K562 (cell line): Measurements from ENCODE around the gene SELENOM. TPM values are rescaled to one million over a fixed set of nuclear protein-coding genes. Genes with fewer than 3 reads are reported as not detected.
A peak's percentile ranks its signal among the peaks of the same experiment; 100 is the strongest.

Experiments used
- ATF7 ChIP-seq: fragments of 450-650 bp; IDR thresholded peaks from 2 replicates; pipeline ENCODE4 v1.7.1; 2014; ENCODE audit warnings: mild to moderate bottlenecking, moderate library complexity
- CBFA2T2 ChIP-seq: fragments of 450-650 bp; conservative IDR thresholded peaks from 2 replicates; pipeline ENCODE4 v1.6.1; 2017; ENCODE audit warnings: mild to moderate bottlenecking
- CCNT2 ChIP-seq: IDR thresholded peaks from 2 replicates; pipeline ENCODE4 v1.6.1; 2011; ENCODE audit warnings: borderline replicate concordance, low read depth, mild to moderate bottlenecking, moderate library complexity, mixed read lengths, low read length; ENCODE audit not compliant: insufficient read length; ENCODE audit errors: extremely low read depth
- CXXC5 ChIP-seq: fragments of 250-450 bp; sonication (Bioruptor Pico); IDR thresholded peaks from 2 replicates; pipeline ENCODE4 v1.8.0; 2022; ENCODE audit warnings: inconsistent platforms, mild to moderate bottlenecking, moderate library complexity
- EGR1 ChIP-seq: fragments of 450-650 bp; conservative IDR thresholded peaks from 2 replicates; pipeline ENCODE4 v1.6.1; 2017; ENCODE audit warnings: mild to moderate bottlenecking
- ERF ChIP-seq: fragments of 450-650 bp; formaldehyde crosslinking; IDR thresholded peaks from 2 replicates; pipeline ENCODE4 v1.4.0; 2020; ENCODE audit warnings: mild to moderate bottlenecking, mixed read lengths
- HMGN3 ChIP-seq: IDR thresholded peaks from 2 replicates; pipeline ENCODE4 v1.6.1; 2011; ENCODE audit warnings: borderline replicate concordance, low read depth, mild to moderate bottlenecking, mixed read lengths, low read length; ENCODE audit not compliant: insufficient read length; ENCODE audit errors: extremely low read depth
- ILK ChIP-seq: fragments of 450-650 bp; IDR thresholded peaks from 2 replicates; pipeline ENCODE4 v1.6.1; 2016; ENCODE audit warnings: missing genetic modification characterization, low read depth, mild to moderate bottlenecking, missing compliant biosample characterization, moderate library complexity, borderline replicate concordance
- NRF1 ChIP-seq, 2 experiments: fragments of 450-650 bp; IDR thresholded peaks in 1 of 2; conservative IDR thresholded peaks in 1 of 2; 2 replicates each; pipeline ENCODE4 v1.6.1; 2014; ENCODE audit warnings: mild to moderate bottlenecking in 2 of 2
- PKNOX1 ChIP-seq: fragments of 450-650 bp; IDR thresholded peaks from 2 replicates; pipeline ENCODE4 v1.6.1; 2016
- POLR2A ChIP-seq: fragments of 450-650 bp; conservative IDR thresholded peaks from 2 replicates; pipeline ENCODE4 v1.6.1; 2016
- POLR2B ChIP-seq: fragments of 450-650 bp; IDR thresholded peaks from 2 replicates; pipeline ENCODE4 v1.6.1; 2018; ENCODE audit warnings: low read depth; ENCODE audit not compliant: partially characterized antibody
- POLR2G ChIP-seq: fragments of 200-400 bp; formaldehyde crosslinking; IDR thresholded peaks from 2 replicates; pipeline ENCODE4 v1.6.1; 2017; ENCODE audit warnings: low read depth, mild to moderate bottlenecking, antibody characterized with exemption, low read length, moderate library complexity
- PPARD ChIP-seq: fragments of 250-450 bp; sonication (Bioruptor Pico); IDR thresholded peaks from 2 replicates; pipeline ENCODE4 v1.8.0; 2022; ENCODE audit warnings: inconsistent platforms, mild to moderate bottlenecking, moderate library complexity
- PRDM10 ChIP-seq: fragments of 450-650 bp; IDR thresholded peaks from 2 replicates; pipeline ENCODE4 v1.6.1; 2018; ENCODE audit not compliant: partially characterized antibody
- SIN3A ChIP-seq, 2 experiments: fragments of 150-350 bp in 1 of 2; IDR thresholded peaks; 2 replicates each; pipeline ENCODE4 v1.6.1; 2011 to 2016; ENCODE audit warnings: borderline replicate concordance in 2 of 2, low read depth in 2 of 2, low read length in 2 of 2, mild to moderate bottlenecking in 2 of 2, moderate library complexity in 2 of 2; ENCODE audit not compliant: control insufficient read depth in 1 of 2
- SMAD4 ChIP-seq: fragments of 250-450 bp; sonication (Bioruptor Pico); conservative IDR thresholded peaks from 2 replicates; pipeline ENCODE4 v1.8.0; 2021; ENCODE audit warnings: inconsistent platforms, mild to moderate bottlenecking, moderate library complexity
- SRF ChIP-seq, 2 experiments: fragments of 250-450, 450-650 bp in 1 of 2; sonication (Bioruptor Pico) in 1 of 2; sonication (generic) in 1 of 2; formaldehyde crosslinking; IDR thresholded peaks; 2 replicates each; pipeline versions ENCODE4 v1.5.0 to v1.5.1; 2020 to 2022; ENCODE audit warnings: mild to moderate bottlenecking in 1 of 2, missing genetic modification reagents in 1 of 2
- SUPT5H ChIP-seq: fragments of 450-650 bp; IDR thresholded peaks from 2 replicates; pipeline ENCODE4 v1.6.1; 2016
- VEZF1 ChIP-seq: fragments of 200-800 bp; sonication (Bioruptor generic); IDR thresholded peaks from 2 replicates; pipeline ENCODE4 v1.6.1; 2017; ENCODE audit warnings: missing genetic modification characterization, missing compliant biosample characterization
- polyA plus RNA-seq, 8 experiments: library from polyadenylated mRNA; depleted of rRNA in 4 of 8; stranded (reverse) in 5 of 8; unstranded in 3 of 8; fragments of >200 nt; fragmentation: Nextera tagmentation in 2 of 8; fragmentation: Illumina TruSeq in 1 of 8; extraction: Ambion mirVana in 2 of 8; extraction: Trizol in 1 of 8; gene quantifications; 2 replicates each; pipeline versions ENCODE4 v1.2.1 to v1.2.3, GENCODE V29; 2011 to 2014; ENCODE audit warnings: inconsistent platforms in 1 of 8, missing spikeins in 1 of 8
- total RNA-seq, 7 experiments: library from RNA; depleted of rRNA in 6 of 7; stranded (reverse); fragments of >200 nt in 6 of 7; fragmentation: Illumina TruSeq in 2 of 7; extraction: Trizol in 2 of 7; gene quantifications; 2 replicates each; pipeline versions ENCODE4 v1.2.1 to v1.2.3, GENCODE V29; 2011 to 2021; ENCODE audit warnings: low replicate concordance in 1 of 7
- TF ChIP-seq, protein P1 (sequence below): sonication (generic); formaldehyde crosslinking; IDR thresholded peaks from 2 replicates; pipeline ENCODE4 v1.9.0; 2022; ENCODE audit warnings: mild to moderate bottlenecking, missing genetic modification reagents

Gene SELENOM
- total and polyA plus RNA-seq, 9 of the 15 experiments (the other 6 are each of a cell fraction or from before 2014, with no cell fraction given), result 1.2 to 10.6 (median 3.7) TPM

DNA sequence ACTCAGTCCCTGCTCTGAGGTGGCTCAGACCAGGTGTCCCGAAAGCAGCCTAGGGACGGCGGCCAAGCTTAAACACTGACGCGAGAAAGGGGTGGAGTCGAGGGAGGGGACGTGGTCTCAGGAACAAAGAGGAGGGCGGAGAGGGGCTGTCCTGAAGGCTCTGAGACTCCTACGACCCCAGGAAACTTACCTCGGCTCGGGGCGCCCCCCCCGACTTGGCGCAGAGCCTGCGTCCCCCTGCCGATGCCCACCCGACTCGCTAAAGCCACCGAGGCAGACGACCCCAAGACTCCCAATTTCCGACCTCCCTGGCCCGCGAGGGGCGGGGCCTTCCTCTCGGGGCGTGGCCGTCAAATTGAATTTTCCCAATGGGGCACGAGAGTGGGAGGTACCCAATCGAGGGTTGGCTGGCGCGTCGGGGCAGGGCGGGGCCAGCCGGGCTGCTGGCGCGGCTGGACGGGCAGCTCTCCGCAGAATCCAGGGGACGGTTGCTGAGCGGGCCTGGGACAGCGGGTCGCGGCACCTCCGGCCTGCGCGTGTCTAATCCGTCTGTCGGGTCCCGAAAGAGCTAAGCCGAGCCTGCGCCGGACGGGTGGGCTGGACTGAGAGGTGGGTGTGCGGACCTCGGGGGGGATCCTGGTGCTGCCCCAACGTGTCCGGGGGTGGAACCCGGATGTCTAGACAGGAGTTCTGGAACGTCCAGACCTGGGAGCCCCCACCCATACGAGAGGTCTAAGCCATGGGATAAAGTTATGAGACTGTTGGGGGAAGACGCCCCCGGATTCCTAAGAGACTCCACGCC is 26.3 kb downstream of the SELENOM start, which contains the start of gene SMTN (continued):
- TF ChIP-seq PRDM10 (peak; percentile 57), PPARD (CRISPR knock-in tag) (no peak), SRF (CRISPR knock-in tag; IDR thresholded peaks at IDR 0.05) (peak in 1 of 2 experiments; percentile 66; a peak in 1 of 4 replicates), SMAD4 (CRISPR knock-in tag) (peak; percentile 53), POLR2B (peak; percentile 62), CBFA2T2 (no peak), CXXC5 (CRISPR knock-in tag) (peak; percentile 19; the same call in 1 of the 2 replicates), POLR2A (peak; percentile 79), VEZF1 (CRISPR knock-in tag) (0 out of 2 replicates have a peak, but pooled peaks have one; percentile 24), HMGN3 (peak; percentile 34), ERF (peak; percentile 56; the same call in 1 of the 2 replicates), POLR2G (peak; percentile 95), EGR1 (peak; percentile 72), CCNT2 (peak; percentile 34), PKNOX1 (peak; percentile 70), NRF1 (conservative IDR thresholded peaks at IDR 0.05 in 1 of 2, IDR thresholded peaks at IDR 0.05 in 1 of 2) (peak; percentile 69 to 74), ILK (tag) (no peak), ATF7 (0 out of 2 replicates have a peak, but pooled peaks have one; percentile 42), SIN3A (IDR thresholded peaks at IDR 0.05; ENCODE audit: borderline replicate concordance in 2 of 2, control insufficient read depth in 1 of 2, low read depth in 2 of 2, low read length in 2 of 2) (peak; percentile 32 to 55; a peak in 2 of 4 replicates), SUPT5H (peak; percentile 72)
- TF ChIP-seq, protein P1, sequence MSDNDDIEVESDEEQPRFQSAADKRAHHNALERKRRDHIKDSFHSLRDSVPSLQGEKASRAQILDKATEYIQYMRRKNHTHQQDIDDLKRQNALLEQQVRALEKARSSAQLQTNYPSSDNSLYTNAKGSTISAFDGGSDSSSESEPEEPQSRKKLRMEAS, result no peak
